HepG2 (cell line): Measurements from ENCODE around the gene PIGZ. TPM values are rescaled to one million over a fixed set of nuclear protein-coding genes. Genes with fewer than 3 reads are reported as not detected.

Source experiments
- CREBL2 ChIP-seq: sonication (generic); formaldehyde crosslinking; IDR thresholded peaks from 2 replicates; pipeline ENCODE4 v1.8.1; 2023; ENCODE audit warnings: missing genetic modification reagents, mild to moderate bottlenecking, borderline replicate concordance
- DRAP1 ChIP-seq: IDR thresholded peaks from 2 replicates; pipeline ENCODE4 v1.6.1; 2016; ENCODE audit warnings: missing genetic modification reagents, missing compliant biosample characterization
- GRHL1 ChIP-seq: sonication (generic); formaldehyde crosslinking; conservative IDR thresholded peaks from 2 replicates; pipeline ENCODE4 v1.8.0; 2022; ENCODE audit warnings: missing genetic modification reagents
- HNF4G ChIP-seq, 2 experiments: sonication (generic) in 1 of 2; formaldehyde crosslinking in 1 of 2; IDR thresholded peaks; 2 replicates each; pipeline versions ENCODE4 v1.4.0 to v1.6.1; 2011 to 2020; ENCODE audit warnings: borderline replicate concordance in 2 of 2, low read depth in 2 of 2, mild to moderate bottlenecking in 2 of 2, low read length in 1 of 2, missing genetic modification reagents in 1 of 2, moderate library complexity in 1 of 2
- HNRNPK ChIP-seq: fragments of 200-400 bp; formaldehyde crosslinking; IDR thresholded peaks from 2 replicates; pipeline ENCODE4 v1.6.1; 2018; ENCODE audit warnings: low read length, low read depth, moderate library complexity, mild to moderate bottlenecking; ENCODE audit not compliant: poor library complexity, severe bottlenecking
- IRF2 ChIP-seq: IDR thresholded peaks from 2 replicates; pipeline ENCODE4 v1.6.1; 2018; ENCODE audit warnings: missing genetic modification reagents, missing compliant biosample characterization
- KDM2A ChIP-seq: sonication (generic); formaldehyde crosslinking; IDR thresholded peaks from 2 replicates; pipeline ENCODE4 v1.4.0; 2020; ENCODE audit warnings: low read depth, missing genetic modification reagents, borderline replicate concordance
- NFIC ChIP-seq: IDR thresholded peaks from 2 replicates; pipeline ENCODE4 v1.6.1; 2012; ENCODE audit warnings: mild to moderate bottlenecking, low read length, inconsistent platforms
- RFXANK ChIP-seq: IDR thresholded peaks from 2 replicates; pipeline ENCODE4 v1.6.1; 2016
- RXRA ChIP-seq: sonication (generic); formaldehyde crosslinking; IDR thresholded peaks from 2 replicates; pipeline ENCODE4 v1.5.1; 2020; ENCODE audit warnings: missing genetic modification reagents
- SALL1 ChIP-seq: sonication (generic); formaldehyde crosslinking; IDR thresholded peaks from 2 replicates; pipeline ENCODE4 v1.8.0; 2022; ENCODE audit warnings: mild to moderate bottlenecking, missing genetic modification reagents
- SOX13 ChIP-seq, 3 experiments: fragments of 450-650 bp in 1 of 3; sonication (generic) in 1 of 3; formaldehyde crosslinking in 1 of 3; IDR thresholded peaks in 2 of 3; conservative IDR thresholded peaks in 1 of 3; 2 replicates each; pipeline versions ENCODE4 v1.5.0 to v1.6.1; 2016 to 2020; ENCODE audit warnings: antibody characterized with exemption in 1 of 3, mild to moderate bottlenecking in 1 of 3, missing compliant biosample characterization in 1 of 3, missing genetic modification reagents in 1 of 3, moderate library complexity in 1 of 3
- TEAD3 ChIP-seq: optimal IDR thresholded peaks from 2 replicates; pipeline ENCODE3; 2016; ENCODE audit warnings: borderline replicate concordance
- ZBTB37 ChIP-seq: sonication (generic); formaldehyde crosslinking; IDR thresholded peaks from 2 replicates; pipeline ENCODE4 v1.4.0; 2020; ENCODE audit warnings: mild to moderate bottlenecking, missing genetic modification reagents
- ZBTB43 ChIP-seq: sonication (generic); formaldehyde crosslinking; conservative IDR thresholded peaks from 2 replicates; pipeline ENCODE4 v1.4.0; 2020; ENCODE audit warnings: missing genetic modification reagents
- ZIK1 ChIP-seq: sonication (generic); formaldehyde crosslinking; IDR thresholded peaks from 2 replicates; pipeline ENCODE4 v1.5.0; 2020; ENCODE audit warnings: mild to moderate bottlenecking, low read depth, missing genetic modification reagents, borderline replicate concordance
- ZNF205 ChIP-seq: IDR thresholded peaks from 2 replicates; pipeline ENCODE4 v1.6.1; 2018; ENCODE audit warnings: missing biosample characterization, missing genetic modification reagents
- ZNF251 ChIP-seq: sonication (generic); formaldehyde crosslinking; IDR thresholded peaks from 2 replicates; pipeline ENCODE4 v1.9.0; 2021; ENCODE audit warnings: mild to moderate bottlenecking, missing genetic modification reagents
- ZNF546 ChIP-seq: sonication (generic); formaldehyde crosslinking; conservative IDR thresholded peaks from 2 replicates; pipeline ENCODE4 v1.8.1; 2023; ENCODE audit warnings: mild to moderate bottlenecking, missing genetic modification reagents
- ZNF749 ChIP-seq: sonication (generic); formaldehyde crosslinking; IDR thresholded peaks from 2 replicates; pipeline ENCODE4 v1.8.0; 2022; ENCODE audit warnings: mild to moderate bottlenecking, missing genetic modification reagents, moderate library complexity, borderline replicate concordance
- ZNF784 ChIP-seq: sonication (generic); formaldehyde crosslinking; IDR thresholded peaks from 2 replicates; pipeline ENCODE4 v1.5.1; 2020; ENCODE audit warnings: missing genetic modification reagents, mild to moderate bottlenecking, borderline replicate concordance
- ZSCAN5A ChIP-seq: sonication (generic); formaldehyde crosslinking; IDR thresholded peaks from 2 replicates; pipeline ENCODE4 v1.8.0; 2022; ENCODE audit warnings: mild to moderate bottlenecking, missing genetic modification reagents, borderline replicate concordance
- polyA plus RNA-seq, 8 experiments: library from polyadenylated mRNA; depleted of rRNA in 3 of 8; stranded (reverse) in 7 of 8; unstranded in 1 of 8; fragments of >200 nt; fragmentation: Illumina TruSeq in 4 of 8; extraction: Trizol in 4 of 8; gene quantifications; 2 replicates each; pipeline versions ENCODE4 v1.2.1 to v1.2.3, GENCODE V29; 2011 to 2016; ENCODE audit warnings: low read depth in 4 of 8, missing spikeins in 1 of 8, mixed read lengths in 1 of 8; ENCODE audit not compliant: insufficient read depth in 1 of 8
- total RNA-seq, 5 experiments: library from RNA; depleted of rRNA; stranded (reverse); fragments of >200 nt; fragmentation: Illumina TruSeq; extraction: Trizol; gene quantifications; 2 replicates each; pipeline ENCODE4 v1.2.3, GENCODE V29; 2016; ENCODE audit warnings: low read depth in 1 of 5

Gene PIGZ
- total and polyA plus RNA-seq, 2 of the 13 experiments (the other 11 are each of a cell fraction or from before 2014, with no cell fraction given): 4.7 to 60.5 TPM

GRCh38 chr3:196990601-196991007 is 22.0 kb upstream of the PIGZ start (continued):
- peak; percentile 75 for TF ChIP-seq HNF4G (IDR thresholded peaks at IDR 0.05; ENCODE audit: borderline replicate concordance, low read depth, low read length)
- TF ChIP-seq HNF4G (CRISPR knock-in tag; IDR thresholded peaks at IDR 0.05; ENCODE audit: borderline replicate concordance, low read depth): peak; percentile 27; the same call in 1 of the 2 replicates
- no peak for TF ChIP-seq ZNF546 (CRISPR knock-in tag)
- TF ChIP-seq CREBL2: no peak
- TF ChIP-seq ZBTB43: no peak
- TF ChIP-seq SOX13 (IDR thresholded peaks at IDR 0.05): no peak
- no peak for TF ChIP-seq SOX13 (CRISPR knock-in tag; conservative IDR thresholded peaks at IDR 0.05 in 1 of 2, IDR thresholded peaks at IDR 0.05 in 1 of 2)
- TF ChIP-seq KDM2A (CRISPR knock-in tag): no peak
- TF ChIP-seq ZNF251 (CRISPR knock-in tag): no peak
- no peak for TF ChIP-seq TEAD3 (CRISPR knock-in tag)
- no peak for TF ChIP-seq ZBTB37 (CRISPR knock-in tag)
- TF ChIP-seq IRF2 (CRISPR knock-in tag): no peak
- TF ChIP-seq ZNF205 (CRISPR knock-in tag): no peak
- no peak for TF ChIP-seq RFXANK (CRISPR knock-in tag)
- TF ChIP-seq NFIC: no peak
- TF ChIP-seq GRHL1: no peak
- no peak for TF ChIP-seq ZIK1 (CRISPR knock-in tag)
- 0 out of 2 replicates have a peak, but pooled peaks have one; percentile 23 for TF ChIP-seq SALL1 (CRISPR knock-in tag)
- no peak for TF ChIP-seq RXRA
- TF ChIP-seq ZNF749 (CRISPR knock-in tag): no peak
- TF ChIP-seq ZSCAN5A (CRISPR knock-in tag): 0 out of 2 replicates have a peak, but pooled peaks have one; percentile 40
- TF ChIP-seq DRAP1 (CRISPR knock-in tag): no peak
- TF ChIP-seq ZNF784: no peak
- no peak for TF ChIP-seq HNRNPK
